WTC11 (cell line): ENCODE results near the gene RGS9BP. TPM values are rescaled to one million over a fixed set of nuclear protein-coding genes. Genes with fewer than 3 reads are reported as not detected.

Experiments
- ATAC-seq: fragments of 200-7000 bp; cut with Tn5 transposase; 2 replicates; pipeline ENCODE4 v1.10.0; 2021; ENCODE audit warnings: mild to moderate bottlenecking, moderate library complexity
- CTCF ChIA-PET: fragments of 300-600 bp; sonication (Branson Sonifier 250); formaldehyde crosslinking; loops from one replicate; lab custom pipeline; 2021; ENCODE audit warnings: antibody characterized with exemption; lab: Charles Lee
- POLR2A ChIA-PET: fragments of 350-600 bp; sonication (Branson Sonifier 250); formaldehyde crosslinking; loops from one replicate; lab custom pipeline; 2021; ENCODE audit warnings: antibody characterized with exemption; lab: Charles Lee
- DNase-seq: peaks from one replicate; pipeline ENCODE4 v3.0.0; 2021; ENCODE audit warnings: low spot score
- H3K27ac Mint-ChIP-seq: 2 replicates; pipeline ENCODE4 v1.8.0; 2021; ENCODE audit warnings: mixed read lengths
- H3K27me3 Mint-ChIP-seq: 2 replicates; pipeline ENCODE4 v1.8.0; 2021; ENCODE audit warnings: low read depth, mild to moderate bottlenecking, moderate library complexity, mixed read lengths
- H3K36me3 Mint-ChIP-seq: 2 replicates; pipeline ENCODE4 v1.8.0; 2021; ENCODE audit warnings: mixed read lengths
- H3K4me1 Mint-ChIP-seq: 2 replicates; pipeline ENCODE4 v1.8.0; 2022; ENCODE audit warnings: mixed read lengths
- H3K4me3 Mint-ChIP-seq: 2 replicates; pipeline ENCODE4 v1.8.0; 2021; ENCODE audit warnings: mild to moderate bottlenecking, moderate library complexity, mixed read lengths
- H3K9me3 Mint-ChIP-seq: 2 replicates; pipeline ENCODE4 v1.8.0; 2021; ENCODE audit warnings: mixed read lengths
- FOXK1 ChIP-seq: sonication (generic); formaldehyde crosslinking; IDR thresholded peaks from 2 replicates; pipeline ENCODE4 v1.8.0; 2022; ENCODE audit warnings: mild to moderate bottlenecking, moderate library complexity, missing genetic modification reagents
- GRHL2 ChIP-seq: fragments of 250-450 bp; sonication (Bioruptor Pico); IDR thresholded peaks from 2 replicates; pipeline ENCODE4 v1.8.0; 2022; ENCODE audit warnings: mild to moderate bottlenecking, moderate library complexity; ENCODE audit not compliant: insufficient replicate concordance, severe bottlenecking
- HMGA2 ChIP-seq: fragments of 250-450 bp; sonication (Bioruptor Pico); IDR thresholded peaks from 2 replicates; pipeline ENCODE4 v1.4.0; 2021; ENCODE audit warnings: mild to moderate bottlenecking, moderate library complexity
- JAZF1 ChIP-seq: fragments of 250-450 bp; sonication (Bioruptor Pico); IDR thresholded peaks from 2 replicates; pipeline ENCODE4 v1.9.0; 2021; ENCODE audit warnings: moderate library complexity, mild to moderate bottlenecking, inconsistent platforms
- NR2C2 ChIP-seq: sonication (generic); formaldehyde crosslinking; IDR thresholded peaks from 2 replicates; pipeline ENCODE4 v1.8.0; 2022; ENCODE audit warnings: mild to moderate bottlenecking, missing genetic modification reagents
- SMAD4 ChIP-seq: sonication (generic); formaldehyde crosslinking; IDR thresholded peaks from 2 replicates; pipeline ENCODE4 v1.8.0; 2022; ENCODE audit warnings: mild to moderate bottlenecking, missing genetic modification reagents
- SOX15 ChIP-seq: fragments of 250-450 bp; sonication (Bioruptor Pico); IDR thresholded peaks from 2 replicates; pipeline ENCODE4 v1.9.0; 2021; ENCODE audit warnings: mild to moderate bottlenecking
- TP53 ChIP-seq: sonication (generic); formaldehyde crosslinking; IDR thresholded peaks from 2 replicates; pipeline ENCODE4 v1.8.1; 2023; ENCODE audit warnings: mild to moderate bottlenecking, missing genetic modification reagents
- ZNF219 ChIP-seq: sonication (generic); formaldehyde crosslinking; IDR thresholded peaks from 2 replicates; pipeline ENCODE4 v1.8.0; 2023; ENCODE audit warnings: missing genetic modification reagents, mild to moderate bottlenecking, borderline replicate concordance
- total RNA-seq: library from RNA; stranded (reverse); gene quantifications from 3 replicates; pipeline ENCODE4 v1.2.3, GENCODE V29; 2021
- TF ChIP-seq, protein P1 (sequence below): sonication (generic); formaldehyde crosslinking; IDR thresholded peaks from 2 replicates; pipeline ENCODE4 v1.8.1; 2022; ENCODE audit warnings: missing genetic modification reagents, borderline replicate concordance
- TF ChIP-seq, protein P2 (sequence below): sonication (generic); formaldehyde crosslinking; IDR thresholded peaks from 2 replicates; pipeline ENCODE4 v1.8.1; 2023; ENCODE audit warnings: mild to moderate bottlenecking, missing genetic modification reagents, borderline replicate concordance
- TF ChIP-seq, protein P3 (sequence below): sonication (generic); formaldehyde crosslinking; IDR thresholded peaks from 2 replicates; pipeline ENCODE4 v1.8.0; 2023; ENCODE audit warnings: missing genetic modification reagents
- TF ChIP-seq, protein P4 (sequence below): sonication (generic); formaldehyde crosslinking; IDR thresholded peaks from 2 replicates; pipeline ENCODE4 v1.8.1; 2022; ENCODE audit warnings: low read depth, missing genetic modification reagents, borderline replicate concordance
- TF ChIP-seq, protein P5 (sequence below): sonication (generic); formaldehyde crosslinking; IDR thresholded peaks from 2 replicates; pipeline ENCODE4 v1.8.1; 2023; ENCODE audit warnings: mild to moderate bottlenecking, moderate library complexity, missing genetic modification reagents
- TF ChIP-seq, protein P6 (sequence below): sonication (generic); formaldehyde crosslinking; IDR thresholded peaks from 2 replicates; pipeline ENCODE4 v1.8.1; 2022; ENCODE audit warnings: mild to moderate bottlenecking, moderate library complexity, missing genetic modification reagents
- TF ChIP-seq, protein P7 (sequence below): sonication (generic); formaldehyde crosslinking; IDR thresholded peaks from 2 replicates; pipeline ENCODE4 v1.8.1; 2022; ENCODE audit warnings: mild to moderate bottlenecking, missing genetic modification reagents, moderate library complexity, borderline replicate concordance
- TF ChIP-seq, protein P8 (sequence below): sonication (generic); formaldehyde crosslinking; IDR thresholded peaks from 2 replicates; pipeline ENCODE4 v1.8.0; 2022; ENCODE audit warnings: mild to moderate bottlenecking, missing genetic modification reagents

Gene RGS9BP
- total RNA-seq, 1 experiment from 2014 or later: 0.24 TPM

DNA sequence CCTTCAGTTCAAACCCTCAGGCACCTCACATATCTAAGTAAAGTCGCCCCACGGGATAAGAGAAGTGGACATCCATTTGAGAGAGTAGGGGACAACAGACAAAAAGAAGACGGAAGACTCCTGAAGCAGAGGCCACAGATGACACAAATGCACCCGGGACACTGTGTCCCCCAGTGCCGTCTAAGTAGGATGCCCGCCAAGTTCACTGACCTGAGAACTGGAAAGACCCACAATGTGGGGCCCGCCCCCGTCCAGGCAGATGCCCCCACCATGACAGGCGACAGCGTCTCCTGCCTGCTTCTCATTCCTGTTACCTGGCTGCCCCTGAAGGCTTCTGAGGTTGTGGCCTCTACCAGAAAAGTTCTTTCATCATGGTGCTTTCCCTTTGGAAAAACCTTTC is 17.6 kb upstream of the RGS9BP start (continued):
- TF ChIP-seq, protein P1, sequence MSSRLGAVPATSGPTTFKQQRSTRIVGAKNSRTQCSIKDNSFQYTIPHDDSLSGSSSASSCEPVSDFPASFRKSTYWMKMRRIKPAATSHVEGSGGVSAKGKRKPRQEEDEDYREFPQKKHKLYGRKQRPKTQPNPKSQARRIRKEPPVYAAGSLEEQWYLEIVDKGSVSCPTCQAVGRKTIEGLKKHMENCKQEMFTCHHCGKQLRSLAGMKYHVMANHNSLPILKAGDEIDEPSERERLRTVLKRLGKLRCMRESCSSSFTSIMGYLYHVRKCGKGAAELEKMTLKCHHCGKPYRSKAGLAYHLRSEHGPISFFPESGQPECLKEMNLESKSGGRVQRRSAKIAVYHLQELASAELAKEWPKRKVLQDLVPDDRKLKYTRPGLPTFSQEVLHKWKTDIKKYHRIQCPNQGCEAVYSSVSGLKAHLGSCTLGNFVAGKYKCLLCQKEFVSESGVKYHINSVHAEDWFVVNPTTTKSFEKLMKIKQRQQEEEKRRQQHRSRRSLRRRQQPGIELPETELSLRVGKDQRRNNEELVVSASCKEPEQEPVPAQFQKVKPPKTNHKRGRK (CRISPR knock-in tag): no peak
- no peak for TF ChIP-seq SOX15 (CRISPR knock-in tag)
- TF ChIP-seq NR2C2 (CRISPR knock-in tag): no peak
- TF ChIP-seq, protein P2, sequence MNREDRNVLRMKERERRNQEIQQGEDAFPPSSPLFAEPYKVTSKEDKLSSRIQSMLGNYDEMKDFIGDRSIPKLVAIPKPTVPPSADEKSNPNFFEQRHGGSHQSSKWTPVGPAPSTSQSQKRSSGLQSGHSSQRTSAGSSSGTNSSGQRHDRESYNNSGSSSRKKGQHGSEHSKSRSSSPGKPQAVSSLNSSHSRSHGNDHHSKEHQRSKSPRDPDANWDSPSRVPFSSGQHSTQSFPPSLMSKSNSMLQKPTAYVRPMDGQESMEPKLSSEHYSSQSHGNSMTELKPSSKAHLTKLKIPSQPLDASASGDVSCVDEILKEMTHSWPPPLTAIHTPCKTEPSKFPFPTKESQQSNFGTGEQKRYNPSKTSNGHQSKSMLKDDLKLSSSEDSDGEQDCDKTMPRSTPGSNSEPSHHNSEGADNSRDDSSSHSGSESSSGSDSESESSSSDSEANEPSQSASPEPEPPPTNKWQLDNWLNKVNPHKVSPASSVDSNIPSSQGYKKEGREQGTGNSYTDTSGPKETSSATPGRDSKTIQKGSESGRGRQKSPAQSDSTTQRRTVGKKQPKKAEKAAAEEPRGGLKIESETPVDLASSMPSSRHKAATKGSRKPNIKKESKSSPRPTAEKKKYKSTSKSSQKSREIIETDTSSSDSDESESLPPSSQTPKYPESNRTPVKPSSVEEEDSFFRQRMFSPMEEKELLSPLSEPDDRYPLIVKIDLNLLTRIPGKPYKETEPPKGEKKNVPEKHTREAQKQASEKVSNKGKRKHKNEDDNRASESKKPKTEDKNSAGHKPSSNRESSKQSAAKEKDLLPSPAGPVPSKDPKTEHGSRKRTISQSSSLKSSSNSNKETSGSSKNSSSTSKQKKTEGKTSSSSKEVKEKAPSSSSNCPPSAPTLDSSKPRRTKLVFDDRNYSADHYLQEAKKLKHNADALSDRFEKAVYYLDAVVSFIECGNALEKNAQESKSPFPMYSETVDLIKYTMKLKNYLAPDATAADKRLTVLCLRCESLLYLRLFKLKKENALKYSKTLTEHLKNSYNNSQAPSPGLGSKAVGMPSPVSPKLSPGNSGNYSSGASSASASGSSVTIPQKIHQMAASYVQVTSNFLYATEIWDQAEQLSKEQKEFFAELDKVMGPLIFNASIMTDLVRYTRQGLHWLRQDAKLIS (CRISPR knock-in tag): no peak
- TF ChIP-seq, protein P3, sequence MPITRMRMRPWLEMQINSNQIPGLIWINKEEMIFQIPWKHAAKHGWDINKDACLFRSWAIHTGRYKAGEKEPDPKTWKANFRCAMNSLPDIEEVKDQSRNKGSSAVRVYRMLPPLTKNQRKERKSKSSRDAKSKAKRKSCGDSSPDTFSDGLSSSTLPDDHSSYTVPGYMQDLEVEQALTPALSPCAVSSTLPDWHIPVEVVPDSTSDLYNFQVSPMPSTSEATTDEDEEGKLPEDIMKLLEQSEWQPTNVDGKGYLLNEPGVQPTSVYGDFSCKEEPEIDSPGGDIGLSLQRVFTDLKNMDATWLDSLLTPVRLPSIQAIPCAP (CRISPR knock-in tag): no peak
- TF ChIP-seq, protein P4, sequence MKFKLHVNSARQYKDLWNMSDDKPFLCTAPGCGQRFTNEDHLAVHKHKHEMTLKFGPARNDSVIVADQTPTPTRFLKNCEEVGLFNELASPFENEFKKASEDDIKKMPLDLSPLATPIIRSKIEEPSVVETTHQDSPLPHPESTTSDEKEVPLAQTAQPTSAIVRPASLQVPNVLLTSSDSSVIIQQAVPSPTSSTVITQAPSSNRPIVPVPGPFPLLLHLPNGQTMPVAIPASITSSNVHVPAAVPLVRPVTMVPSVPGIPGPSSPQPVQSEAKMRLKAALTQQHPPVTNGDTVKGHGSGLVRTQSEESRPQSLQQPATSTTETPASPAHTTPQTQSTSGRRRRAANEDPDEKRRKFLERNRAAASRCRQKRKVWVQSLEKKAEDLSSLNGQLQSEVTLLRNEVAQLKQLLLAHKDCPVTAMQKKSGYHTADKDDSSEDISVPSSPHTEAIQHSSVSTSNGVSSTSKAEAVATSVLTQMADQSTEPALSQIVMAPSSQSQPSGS (CRISPR knock-in tag): no peak
- TF ChIP-seq, protein P5, sequence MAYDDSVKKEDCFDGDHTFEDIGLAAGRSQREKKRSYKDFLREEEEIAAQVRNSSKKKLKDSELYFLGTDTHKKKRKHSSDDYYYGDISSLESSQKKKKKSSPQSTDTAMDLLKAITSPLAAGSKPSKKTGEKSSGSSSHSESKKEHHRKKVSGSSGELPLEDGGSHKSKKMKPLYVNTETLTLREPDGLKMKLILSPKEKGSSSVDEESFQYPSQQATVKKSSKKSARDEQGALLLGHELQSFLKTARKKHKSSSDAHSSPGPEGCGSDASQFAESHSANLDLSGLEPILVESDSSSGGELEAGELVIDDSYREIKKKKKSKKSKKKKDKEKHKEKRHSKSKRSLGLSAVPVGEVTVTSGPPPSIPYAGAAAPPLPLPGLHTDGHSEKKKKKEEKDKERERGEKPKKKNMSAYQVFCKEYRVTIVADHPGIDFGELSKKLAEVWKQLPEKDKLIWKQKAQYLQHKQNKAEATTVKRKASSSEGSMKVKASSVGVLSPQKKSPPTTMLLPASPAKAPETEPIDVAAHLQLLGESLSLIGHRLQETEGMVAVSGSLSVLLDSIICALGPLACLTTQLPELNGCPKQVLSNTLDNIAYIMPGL (CRISPR knock-in tag): no peak
- no peak for TF ChIP-seq TP53 (CRISPR knock-in tag)
- TF ChIP-seq, all 79 proteins: peak for 0

DNA sequence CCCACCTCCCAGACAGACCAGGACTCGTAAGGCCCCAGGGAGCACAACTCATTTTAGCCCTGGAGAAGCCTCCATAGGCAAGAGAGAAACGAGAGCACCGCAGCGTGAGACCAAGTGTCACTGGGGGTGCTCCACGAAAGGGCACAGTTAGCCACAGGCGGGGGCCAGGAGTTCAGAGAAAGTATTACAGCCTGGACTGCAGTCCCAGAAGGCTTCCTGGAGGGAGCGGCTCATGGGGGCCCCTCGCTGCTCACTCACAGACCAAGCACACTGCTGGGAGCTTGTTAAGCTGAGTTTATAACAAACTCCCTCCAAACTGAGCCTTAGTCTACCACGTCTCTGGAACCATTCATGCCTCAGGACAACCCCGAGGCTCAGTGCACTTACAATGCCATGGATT is 17.1 kb upstream of the RGS9BP start:
- CTCF ChIA-PET: no interaction called here
- DNase-seq (no peak), ATAC-seq (no peak)
- no peak overlapping the region; the same call in 1 of the 2 replicates for H3K27ac Mint-ChIP-seq
- no peaks in the 10 kb centered on the region for H3K4me1 Mint-ChIP-seq
- H3K9me3 Mint-ChIP-seq: no peaks in the 10 kb centered on the region
- H3K4me3 Mint-ChIP-seq: no peak overlapping the region
- peaks cover 17% of the 10 kb centered on the region for H3K36me3 Mint-ChIP-seq
- POLR2A ChIA-PET: no interaction called here
- H3K27me3 Mint-ChIP-seq: no peaks in the 10 kb centered on the region
- no peak for TF ChIP-seq FOXK1 (CRISPR knock-in tag)
- no peak for TF ChIP-seq HMGA2 (CRISPR knock-in tag)
- TF ChIP-seq, protein P4 (CRISPR knock-in tag): no peak
- no peak for TF ChIP-seq JAZF1 (CRISPR knock-in tag)
- TF ChIP-seq SMAD4: no peak
- TF ChIP-seq, protein P6, sequence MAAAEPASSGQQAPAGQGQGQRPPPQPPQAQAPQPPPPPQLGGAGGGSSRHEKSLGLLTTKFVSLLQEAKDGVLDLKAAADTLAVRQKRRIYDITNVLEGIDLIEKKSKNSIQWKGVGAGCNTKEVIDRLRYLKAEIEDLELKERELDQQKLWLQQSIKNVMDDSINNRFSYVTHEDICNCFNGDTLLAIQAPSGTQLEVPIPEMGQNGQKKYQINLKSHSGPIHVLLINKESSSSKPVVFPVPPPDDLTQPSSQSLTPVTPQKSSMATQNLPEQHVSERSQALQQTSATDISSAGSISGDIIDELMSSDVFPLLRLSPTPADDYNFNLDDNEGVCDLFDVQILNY (CRISPR knock-in tag): no peak
- TF ChIP-seq, protein P3 (CRISPR knock-in tag): no peak
- TF ChIP-seq, protein P7, sequence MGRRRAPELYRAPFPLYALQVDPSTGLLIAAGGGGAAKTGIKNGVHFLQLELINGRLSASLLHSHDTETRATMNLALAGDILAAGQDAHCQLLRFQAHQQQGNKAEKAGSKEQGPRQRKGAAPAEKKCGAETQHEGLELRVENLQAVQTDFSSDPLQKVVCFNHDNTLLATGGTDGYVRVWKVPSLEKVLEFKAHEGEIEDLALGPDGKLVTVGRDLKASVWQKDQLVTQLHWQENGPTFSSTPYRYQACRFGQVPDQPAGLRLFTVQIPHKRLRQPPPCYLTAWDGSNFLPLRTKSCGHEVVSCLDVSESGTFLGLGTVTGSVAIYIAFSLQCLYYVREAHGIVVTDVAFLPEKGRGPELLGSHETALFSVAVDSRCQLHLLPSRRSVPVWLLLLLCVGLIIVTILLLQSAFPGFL (CRISPR knock-in tag): no peak
- TF ChIP-seq, protein P8, sequence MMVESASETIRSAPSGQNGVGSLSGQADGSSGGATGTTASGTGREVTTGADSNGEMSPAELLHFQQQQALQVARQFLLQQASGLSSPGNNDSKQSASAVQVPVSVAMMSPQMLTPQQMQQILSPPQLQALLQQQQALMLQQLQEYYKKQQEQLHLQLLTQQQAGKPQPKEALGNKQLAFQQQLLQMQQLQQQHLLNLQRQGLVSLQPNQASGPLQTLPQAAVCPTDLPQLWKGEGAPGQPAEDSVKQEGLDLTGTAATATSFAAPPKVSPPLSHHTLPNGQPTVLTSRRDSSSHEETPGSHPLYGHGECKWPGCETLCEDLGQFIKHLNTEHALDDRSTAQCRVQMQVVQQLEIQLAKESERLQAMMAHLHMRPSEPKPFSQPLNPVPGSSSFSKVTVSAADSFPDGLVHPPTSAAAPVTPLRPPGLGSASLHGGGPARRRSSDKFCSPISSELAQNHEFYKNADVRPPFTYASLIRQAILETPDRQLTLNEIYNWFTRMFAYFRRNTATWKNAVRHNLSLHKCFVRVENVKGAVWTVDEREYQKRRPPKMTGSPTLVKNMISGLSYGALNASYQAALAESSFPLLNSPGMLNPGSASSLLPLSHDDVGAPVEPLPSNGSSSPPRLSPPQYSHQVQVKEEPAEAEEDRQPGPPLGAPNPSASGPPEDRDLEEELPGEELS (CRISPR knock-in tag): no peak
- no peak for TF ChIP-seq ZNF219
- no peak for TF ChIP-seq GRHL2 (CRISPR knock-in tag)
